T-cell (primary cell): ENCODE data around the gene SPCS2. TPM values are rescaled to one million over a fixed set of nuclear protein-coding genes. Genes with fewer than 3 reads are reported as not detected.

Experiments used
- ATAC-seq, 4 experiments: fragments of 200-7000 bp in 3 of 4; fragments of 150-1000 bp in 1 of 4; cut with Tn5 transposase; replicated peaks in 1 of 4; 1 replicate in 3 of 4; 2 replicates in 1 of 4; pipeline ENCODE4 v1.10.0; 2021; ENCODE audit warnings: moderate library complexity in 3 of 4, mild to moderate bottlenecking in 2 of 4, moderate number of reproducible peaks in 1 of 4
- CTCF ChIA-PET, 2 donors: fragments of 300-600 bp; sonication (Branson Sonifier 250); formaldehyde crosslinking; loops; one replicate each; lab custom pipeline; 2022; ENCODE audit warnings: antibody characterized with exemption in 2 of 2; lab: Charles Lee
- POLR2A ChIA-PET, 2 donors: fragments of 300-600 bp; sonication (Branson Sonifier 250); formaldehyde crosslinking; loops; one replicate each; lab custom pipeline; 2022; ENCODE audit warnings: antibody characterized with exemption in 2 of 2; lab: Charles Lee
- DNase-seq, 35 experiments: peaks; one replicate each; pipeline versions ENCODE4 v3.0.0 to v3.0.0-alpha.2; 2013 to 2023
- H3K27ac ChIP-seq: one replicate; pipeline ENCODE4 v1.5.1; 2013; ENCODE audit warnings: low read length
- H3K27me3 ChIP-seq, 2 experiments: replicated peaks in 1 of 2; 1 replicate in 1 of 2; 2 replicates in 1 of 2; pipeline versions ENCODE4 v1.6.1 to v1.7.0; 2013; ENCODE audit warnings: low read length in 1 of 2, mixed read lengths in 1 of 2; ENCODE audit not compliant: control insufficient read depth in 2 of 2, insufficient read depth in 2 of 2; ENCODE audit errors: extremely low read depth in 1 of 2
- H3K36me3 ChIP-seq, 2 donors: 1 replicate in 1 of 2; 2 replicates in 1 of 2; pipeline versions ENCODE4 v1.6.1 to v1.7.0; 2013; ENCODE audit warnings: low read length in 1 of 2; ENCODE audit not compliant: control insufficient read depth in 2 of 2, insufficient read depth in 1 of 2; ENCODE audit errors: extremely low read depth in 1 of 2
- H3K4me1 ChIP-seq, 2 experiments: 1 replicate in 1 of 2; 2 replicates in 1 of 2; pipeline versions ENCODE4 v1.6.1 to v1.7.0; 2013; ENCODE audit warnings: low read length in 2 of 2, mixed read lengths in 1 of 2; ENCODE audit not compliant: insufficient read depth in 2 of 2, control insufficient read depth in 1 of 2; ENCODE audit errors: extremely low read depth in 1 of 2
- H3K4me3 ChIP-seq, 2 donors: 1 replicate in 1 of 2; 2 replicates in 1 of 2; pipeline versions ENCODE4 v1.5.1 to v1.7.0; 2013; ENCODE audit warnings: mild to moderate bottlenecking in 2 of 2, low read length in 1 of 2, moderate library complexity in 1 of 2; ENCODE audit not compliant: control insufficient read depth in 1 of 2; ENCODE audit errors: extremely low read depth in 1 of 2
- H3K9me3 ChIP-seq: 2 replicates; pipeline ENCODE4 v1.7.0; 2013
- H3K27ac Mint-ChIP-seq, 2 donors: one replicate each; pipeline ENCODE4 v1.8.0; 2020 to 2021; ENCODE audit warnings: mild to moderate bottlenecking in 2 of 2, mixed read lengths in 2 of 2
- H3K27me3 Mint-ChIP-seq, 2 donors: one replicate each; pipeline ENCODE4 v1.8.0; 2021 to 2022; ENCODE audit warnings: mixed read lengths in 2 of 2
- H3K36me3 Mint-ChIP-seq: one replicate; pipeline ENCODE4 v1.8.0; 2021; ENCODE audit warnings: mixed read lengths
- H3K4me1 Mint-ChIP-seq, 3 donors: one replicate each; pipeline ENCODE4 v1.8.0; 2020 to 2022; ENCODE audit warnings: mixed read lengths in 3 of 3, mild to moderate bottlenecking in 1 of 3
- H3K4me3 Mint-ChIP-seq, 3 donors: one replicate each; pipeline ENCODE4 v1.8.0; 2020 to 2022; ENCODE audit warnings: mild to moderate bottlenecking in 3 of 3, mixed read lengths in 3 of 3, moderate library complexity in 3 of 3
- H3K9me3 Mint-ChIP-seq, 3 donors: one replicate each; pipeline ENCODE4 v1.8.0; 2020 to 2022; ENCODE audit warnings: mixed read lengths in 3 of 3
- WGBS: methylation state at CpG from one replicate; pipeline ENCODE4 v1.1.5; 2013; ENCODE audit warnings: missing lambda C conversion rate; ENCODE audit not compliant: insufficient coverage; 5-methylcytosine and 5-hydroxymethylcytosine counted together
- total RNA-seq, 35 experiments: library from RNA in 6 of 35; stranded (reverse) in 6 of 35; fragments of 120-200 nt in 1 of 35; gene quantifications; one replicate each; pipeline versions ENCODE4 v1.2.1 to v1.2.4 and lab custom pipeline; 2013 to 2026

The SPCS2 gene
- total RNA-seq, 5 donors from 2014 or later (not counting 1 experiment from before 2014, with no cell fraction given) = 75.4 to 101 (median 90.8) TPM

- Histone ChIP-seq H3K36me3 (no peaks in the 10 kb centered on the region), H3K4me3 (no peak overlapping the region), H3K27me3 (no peaks in the 10 kb centered on the region), H3K4me1 (no peaks in the 10 kb centered on the region), H3K9me3 (no peaks in the 10 kb centered on the region), H3K27ac (no peak overlapping the region)
- Mint-ChIP-seq H3K9me3 (peaks cover 4% of the 10 kb centered on the region in 3 donors), H3K27ac (no peak overlapping the region), H3K36me3 (peaks cover 4% of the 10 kb centered on the region), H3K4me3 (no peak overlapping the region), H3K4me1 (no peaks in the 10 kb centered on the region), H3K27me3 (no peaks in the 10 kb centered on the region)
- WGBS = 93% methylated on average over 5 of the region's 6 CpGs
- ATAC-seq (no peak), DNase-seq (no peak)
- ChIA-PET POLR2A (no interaction called here), CTCF (interaction anchor here (1.0 to 2.6 kb wide), 4 partner anchors 218 to 225 kb away, joined by 3 to 22 read pairs (median 4); no protein-coding TSS in a partner anchor)
These were observed 74.5 kb downstream of the SPCS2 start for GRCh38 chr11:75023446-75024067.

- no peak for ATAC-seq
- WGBS = 84% methylated on average over 2 of the region's 6 CpGs
- H3K27ac ChIP-seq = no peak overlapping the region
- Mint-ChIP-seq H3K27ac (no peak overlapping the region), H3K27me3 (no peaks in the 10 kb centered on the region), H3K4me1 (no peaks in the 10 kb centered on the region), H3K4me3 (no peak overlapping the region), H3K9me3 (no peaks in the 10 kb centered on the region), H3K36me3 (no peaks in the 10 kb centered on the region)
- ChIA-PET CTCF (interaction anchor here in 1 of 2 donors (2.6 kb wide), 1 partner anchor 225 kb away, joined by 22 read pairs; no protein-coding TSS in a partner anchor), POLR2A (no interaction called here)
- no peaks in the 10 kb centered on the region for H3K27me3 ChIP-seq
- no peaks in the 10 kb centered on the region for H3K36me3 ChIP-seq
- no peaks in the 10 kb centered on the region for H3K4me1 ChIP-seq
- no peak overlapping the region for H3K4me3 ChIP-seq
- no peaks in the 10 kb centered on the region for H3K9me3 ChIP-seq
- DNase-seq = no peak
These were observed 75.0 kb downstream of the SPCS2 start for GRCh38 chr11:75024068-75024449.

- DNase-seq (no peak), ATAC-seq (no peak)
- Histone ChIP-seq H3K27ac (no peak overlapping the region), H3K4me3 (no peak overlapping the region), H3K36me3 (no peaks in the 10 kb centered on the region), H3K27me3 (no peaks in the 10 kb centered on the region), H3K9me3 (no peaks in the 10 kb centered on the region), H3K4me1 (no peaks in the 10 kb centered on the region)
- WGBS = 100% methylated on average over 1 of the region's 1 CpG
- ChIA-PET POLR2A (no interaction called here), CTCF (interaction anchor here in 1 of 2 donors (0.7 to 1.3 kb wide), 2 partner anchors 23 to 180 kb away, joined by 3 to 4 read pairs; no protein-coding TSS in a partner anchor)
- Mint-ChIP-seq H3K36me3 (no peaks in the 10 kb centered on the region), H3K9me3 (no peaks in the 10 kb centered on the region), H3K4me3 (no peak overlapping the region), H3K27me3 (no peaks in the 10 kb centered on the region), H3K27ac (no peak overlapping the region), H3K4me1 (no peaks in the 10 kb centered on the region)
These were observed 75.7 kb downstream of the SPCS2 start for GRCh38 chr11:75024764-75025211.

GRCh38 chr11:75025561-75025960, 76.5 kb downstream of the SPCS2 start:
- ATAC-seq (no peak), DNase-seq (no peak)
- H3K4me1 ChIP-seq = no peaks in the 10 kb centered on the region
- H3K27me3 ChIP-seq = no peaks in the 10 kb centered on the region
- CTCF ChIA-PET = interaction anchor here in 1 of 2 donors (0.7 to 1.3 kb wide), 2 partner anchors 24 to 179 kb away, joined by 3 to 4 read pairs; no protein-coding TSS in a partner anchor
- Mint-ChIP-seq H3K4me1 (no peaks in the 10 kb centered on the region), H3K4me3 (no peak overlapping the region), H3K27me3 (no peaks in the 10 kb centered on the region), H3K36me3 (no peaks in the 10 kb centered on the region), H3K9me3 (no peaks in the 10 kb centered on the region), H3K27ac (no peak overlapping the region)
- H3K36me3 ChIP-seq = no peaks in the 10 kb centered on the region
- H3K27ac ChIP-seq = no peak overlapping the region
- no CpG with 5 or more reads among the region's 1 CpG for WGBS
- H3K4me3 ChIP-seq = no peak overlapping the region
- POLR2A ChIA-PET = no interaction called here
- H3K9me3 ChIP-seq = no peaks in the 10 kb centered on the region

- no peaks in the 10 kb centered on the region for H3K36me3 Mint-ChIP-seq
- Histone ChIP-seq H3K4me3 (no peak overlapping the region), H3K36me3 (no peaks in the 10 kb centered on the region), H3K9me3 (no peaks in the 10 kb centered on the region), H3K4me1 (no peaks in the 10 kb centered on the region), H3K27ac (no peak overlapping the region), H3K27me3 (peaks cover 0 to 3% of the 10 kb centered on the region in 2 experiments)
- no peaks in the 10 kb centered on the region for H3K9me3 Mint-ChIP-seq
- ATAC-seq (no peak), DNase-seq (no peak)
- no peaks in the 10 kb centered on the region for H3K4me1 Mint-ChIP-seq
- no peaks in the 10 kb centered on the region for H3K27me3 Mint-ChIP-seq
- no peak overlapping the region for H3K4me3 Mint-ChIP-seq
- ChIA-PET CTCF (no interaction called here), POLR2A (no interaction called here)
- H3K27ac Mint-ChIP-seq = no peak overlapping the region
These were observed 79.3 kb downstream of the SPCS2 start for GRCh38 chr11:75028321-75028720.

Other genes with a start within 250 kb of the SPCS2 start
- under 1 TPM in 1 of 5 donors, not detected in 4; 0.55 TPM for gene CHRDL2, start 217.8 kb upstream of the SPCS2 start, total RNA-seq
- 10 to 100 TPM; 20.3 to 24.9 (median 21.7) TPM for gene RNF169, start 200.4 kb upstream of the SPCS2 start, total RNA-seq
- gene XRRA1, start 175 bp upstream of the SPCS2 start, total RNA-seq = 10 to 100 TPM; 12.6 to 27.7 (median 14.6) TPM
- 10 to 100 TPM; 12.4 to 18.0 (median 13.0) TPM for gene NEU3, start 39.7 kb downstream of the SPCS2 start, total RNA-seq
- not detected for gene OR2AT4, start 147.6 kb downstream of the SPCS2 start, total RNA-seq
- under 1 TPM in 3 of 5 donors, not detected in 2; 0.55 to 0.79 (median 0.63) TPM for gene SLCO2B1, start 201.8 kb downstream of the SPCS2 start, total RNA-seq